ENCODE measurements around the gene ZNF564.

Gene ZNF564

DNA sequence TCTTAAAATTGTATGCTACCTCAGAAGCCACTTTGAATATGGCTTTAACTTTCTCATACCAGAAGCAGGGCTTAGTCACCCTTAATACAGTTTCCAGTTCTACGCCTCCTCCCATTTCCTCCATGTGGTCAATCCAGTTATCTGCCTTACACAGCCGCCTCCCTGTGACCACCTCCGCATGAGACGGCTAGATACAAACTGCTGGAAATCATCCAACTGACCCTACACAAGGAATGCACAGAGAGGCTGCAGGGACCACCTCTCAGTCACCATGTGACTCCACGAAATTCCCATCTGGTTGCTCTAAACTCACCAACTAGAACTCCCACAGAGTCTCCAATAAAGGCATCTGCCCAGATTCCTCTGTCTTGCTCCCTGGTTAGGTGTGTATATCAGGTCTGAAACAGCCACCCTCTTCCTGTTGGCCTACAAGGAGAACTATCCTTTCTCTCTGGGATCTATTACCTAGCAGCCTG, 6.8 kb downstream of the ZNF564 start:
- no peak for ATAC-seq (ENCODE audit: low read depth)
- no peak for DNase-seq (ENCODE audit: low spot score)
- H3K27me3 ChIP-seq (ENCODE audit: insufficient read depth, poor library complexity, severe bottlenecking) = no peaks in the 10 kb centered on the region
- peaks cover 10% of the 10 kb centered on the region for H3K9me3 ChIP-seq (ENCODE audit: severe bottlenecking)
- TF ChIP-seq, protein P1, sequence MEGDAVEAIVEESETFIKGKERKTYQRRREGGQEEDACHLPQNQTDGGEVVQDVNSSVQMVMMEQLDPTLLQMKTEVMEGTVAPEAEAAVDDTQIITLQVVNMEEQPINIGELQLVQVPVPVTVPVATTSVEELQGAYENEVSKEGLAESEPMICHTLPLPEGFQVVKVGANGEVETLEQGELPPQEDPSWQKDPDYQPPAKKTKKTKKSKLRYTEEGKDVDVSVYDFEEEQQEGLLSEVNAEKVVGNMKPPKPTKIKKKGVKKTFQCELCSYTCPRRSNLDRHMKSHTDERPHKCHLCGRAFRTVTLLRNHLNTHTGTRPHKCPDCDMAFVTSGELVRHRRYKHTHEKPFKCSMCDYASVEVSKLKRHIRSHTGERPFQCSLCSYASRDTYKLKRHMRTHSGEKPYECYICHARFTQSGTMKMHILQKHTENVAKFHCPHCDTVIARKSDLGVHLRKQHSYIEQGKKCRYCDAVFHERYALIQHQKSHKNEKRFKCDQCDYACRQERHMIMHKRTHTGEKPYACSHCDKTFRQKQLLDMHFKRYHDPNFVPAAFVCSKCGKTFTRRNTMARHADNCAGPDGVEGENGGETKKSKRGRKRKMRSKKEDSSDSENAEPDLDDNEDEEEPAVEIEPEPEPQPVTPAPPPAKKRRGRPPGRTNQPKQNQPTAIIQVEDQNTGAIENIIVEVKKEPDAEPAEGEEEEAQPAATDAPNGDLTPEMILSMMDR (IDR thresholded peaks at IDR 0.05; ENCODE audit: poor library complexity, severe bottlenecking) = no peak
- peaks cover 29% of the 10 kb centered on the region for H3K36me3 ChIP-seq (ENCODE audit: low read depth)
- H3K27ac ChIP-seq (ENCODE audit: poor library complexity, severe bottlenecking) = no peak overlapping the region
- H3K4me1 ChIP-seq (ENCODE audit: insufficient read depth, poor library complexity, severe bottlenecking) = no peaks in the 10 kb centered on the region
- no peak overlapping the region for H3K4me3 ChIP-seq (ENCODE audit: severe bottlenecking)

DNA sequence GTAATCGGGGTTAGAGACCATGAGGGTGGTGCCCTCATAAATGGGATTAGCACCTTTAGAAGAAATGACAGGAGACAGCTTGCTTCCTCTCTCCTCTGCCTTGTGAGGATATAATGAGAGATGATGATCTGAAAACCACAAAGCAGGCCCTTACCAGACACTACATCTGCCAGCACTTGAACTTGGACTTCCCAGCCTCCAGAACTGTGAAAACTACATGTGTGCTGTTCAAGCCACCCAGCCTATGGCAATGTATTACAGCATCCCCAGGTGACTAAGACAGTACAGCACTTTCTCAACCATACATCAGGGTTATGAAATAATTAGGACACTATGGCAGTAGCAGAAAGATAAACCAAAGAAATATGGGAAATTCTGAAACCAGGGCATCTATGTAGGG, 7.4 kb downstream of the ZNF564 start:
- ATAC-seq (ENCODE audit: low read depth) (peak; percentile 27; the same call in 1 of the 3 replicates), DNase-seq (ENCODE audit: low spot score) (no peak)
- H3K27me3 ChIP-seq (ENCODE audit: insufficient read depth, poor library complexity, severe bottlenecking) = no peaks in the 10 kb centered on the region
- no peaks in the 10 kb centered on the region for H3K4me1 ChIP-seq (ENCODE audit: insufficient read depth, poor library complexity, severe bottlenecking)
- no peak overlapping the region for H3K4me3 ChIP-seq (ENCODE audit: severe bottlenecking)
- peaks cover 12% of the 10 kb centered on the region for H3K9me3 ChIP-seq (ENCODE audit: severe bottlenecking)
- H3K27ac ChIP-seq (ENCODE audit: poor library complexity, severe bottlenecking) = no peak overlapping the region
- TF ChIP-seq, protein P1 (IDR thresholded peaks at IDR 0.05; ENCODE audit: poor library complexity, severe bottlenecking) = no peak
- peaks cover 27% of the 10 kb centered on the region for H3K36me3 ChIP-seq (ENCODE audit: low read depth)

DNA sequence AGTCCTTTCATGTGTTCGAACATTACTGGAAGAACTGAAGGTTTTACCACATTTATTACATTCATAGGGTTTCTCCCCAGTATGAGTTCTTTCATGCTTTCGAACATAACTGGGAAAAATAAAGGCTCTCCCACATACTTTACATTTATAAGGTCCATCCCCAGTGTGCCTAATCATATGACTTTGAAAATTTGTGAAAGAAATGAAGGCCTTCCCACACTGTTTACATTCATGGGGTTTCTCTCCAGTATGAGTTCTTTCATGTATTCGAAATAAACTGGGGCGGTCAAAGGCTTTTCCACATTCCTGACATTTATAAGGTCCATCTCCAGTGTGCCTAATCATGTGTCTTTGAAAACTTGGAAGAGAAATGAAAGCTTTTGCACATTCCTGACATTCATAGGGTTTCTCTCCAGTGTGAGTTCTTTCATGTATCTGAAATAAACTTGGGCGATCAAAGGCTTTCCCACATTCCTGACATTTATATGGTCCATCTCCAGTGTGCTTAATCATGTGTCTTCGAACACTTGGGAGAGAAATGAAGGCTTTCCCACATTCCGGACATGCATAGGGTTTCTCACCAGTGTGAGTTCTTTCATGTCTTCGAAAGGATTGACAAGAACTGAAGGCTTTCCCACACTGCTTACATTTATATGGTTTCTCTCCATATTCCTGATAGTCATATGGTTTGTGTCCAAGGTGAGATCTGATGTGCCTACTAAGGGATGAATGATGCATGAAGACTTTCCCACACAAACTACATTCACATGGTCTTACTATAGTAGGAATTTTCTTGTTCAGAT, 24.0 kb downstream of the ZNF564 start:
- TF ChIP-seq, protein P1 (IDR thresholded peaks at IDR 0.05; ENCODE audit: poor library complexity, severe bottlenecking) = no peak
- no peak overlapping the region for H3K4me3 ChIP-seq (ENCODE audit: severe bottlenecking)
- ATAC-seq (ENCODE audit: low read depth) = no peak

DNA sequence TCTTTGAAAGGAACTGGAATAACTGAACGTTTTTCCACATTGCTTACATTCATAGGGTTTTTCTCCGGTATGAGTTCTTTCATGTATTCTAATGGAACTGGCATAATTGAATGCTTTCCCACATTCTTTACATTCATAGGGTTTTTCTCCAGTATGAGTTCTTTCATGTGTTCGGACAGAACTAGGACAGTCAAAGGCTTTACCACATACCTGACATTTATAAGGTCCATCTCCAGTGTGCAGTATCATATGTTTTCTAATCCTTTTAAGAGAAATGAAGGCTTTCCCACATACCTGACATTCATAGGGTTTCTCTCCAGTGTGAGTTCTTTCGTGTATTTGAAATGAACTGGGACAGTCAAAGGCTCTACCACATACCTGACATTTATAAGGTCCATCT, 24.7 kb downstream of the ZNF564 start:
- Histone ChIP-seq H3K27me3 (ENCODE audit: insufficient read depth, poor library complexity, severe bottlenecking) (no peaks in the 10 kb centered on the region), H3K9me3 (ENCODE audit: severe bottlenecking) (peaks cover 69% of the 10 kb centered on the region), H3K36me3 (ENCODE audit: low read depth) (peaks cover 47% of the 10 kb centered on the region), H3K4me3 (ENCODE audit: severe bottlenecking) (no peak overlapping the region), H3K27ac (ENCODE audit: poor library complexity, severe bottlenecking) (no peak overlapping the region), H3K4me1 (ENCODE audit: insufficient read depth, poor library complexity, severe bottlenecking) (no peaks in the 10 kb centered on the region)
- TF ChIP-seq, protein P1 (IDR thresholded peaks at IDR 0.05; ENCODE audit: poor library complexity, severe bottlenecking) = no peak
- no peak for ATAC-seq (ENCODE audit: low read depth)
- no peak for DNase-seq (ENCODE audit: low spot score)

More for the DNA sequence above, 24.0 kb downstream of the ZNF564 start:
- H3K36me3 ChIP-seq (ENCODE audit: low read depth) = peaks cover 47% of the 10 kb centered on the region
- H3K27ac ChIP-seq (ENCODE audit: poor library complexity, severe bottlenecking) = no peak overlapping the region
- H3K9me3 ChIP-seq (ENCODE audit: severe bottlenecking) = peaks cover 68% of the 10 kb centered on the region
- no peaks in the 10 kb centered on the region for H3K27me3 ChIP-seq (ENCODE audit: insufficient read depth, poor library complexity, severe bottlenecking)
- DNase-seq (ENCODE audit: low spot score) = no peak
- H3K4me1 ChIP-seq (ENCODE audit: insufficient read depth, poor library complexity, severe bottlenecking) = no peaks in the 10 kb centered on the region

DNA sequence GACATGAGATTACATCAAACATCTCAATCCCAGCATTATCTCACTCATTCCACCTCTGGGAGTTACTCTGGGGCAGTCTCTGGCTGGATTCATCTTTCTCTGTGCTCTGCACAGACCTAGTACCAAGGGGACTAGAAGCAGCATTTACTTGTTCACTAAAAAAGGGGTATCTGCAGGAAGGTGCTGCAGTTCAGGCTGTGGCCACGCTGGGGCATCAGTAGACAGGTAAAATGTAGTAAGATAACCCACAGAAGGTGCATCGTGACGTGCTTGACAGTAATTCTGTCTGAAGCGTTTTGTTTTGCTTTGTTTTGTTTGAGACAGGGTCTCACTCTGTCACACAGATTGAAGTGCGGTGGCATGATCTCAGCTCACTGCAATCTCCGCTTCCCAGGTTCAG, 29.3 kb downstream of the ZNF564 start:
- TF ChIP-seq, protein P1 (IDR thresholded peaks at IDR 0.05; ENCODE audit: poor library complexity, severe bottlenecking) = no peak
- H3K4me1 ChIP-seq (ENCODE audit: insufficient read depth, poor library complexity, severe bottlenecking) = no peaks in the 10 kb centered on the region
- no peak overlapping the region for H3K4me3 ChIP-seq (ENCODE audit: severe bottlenecking)
- ATAC-seq (ENCODE audit: low read depth) (no peak), DNase-seq (ENCODE audit: low spot score) (no peak)
- H3K36me3 ChIP-seq (ENCODE audit: low read depth) = peaks cover 20% of the 10 kb centered on the region
- H3K27me3 ChIP-seq (ENCODE audit: insufficient read depth, poor library complexity, severe bottlenecking) = no peaks in the 10 kb centered on the region
- no peak overlapping the region for H3K27ac ChIP-seq (ENCODE audit: poor library complexity, severe bottlenecking)
- peaks cover 44% of the 10 kb centered on the region for H3K9me3 ChIP-seq (ENCODE audit: severe bottlenecking)

Data from RWPE2 (cell line).